ENCODE data around the gene SCUBE3. TPM values are rescaled to one million over a fixed set of nuclear protein-coding genes. Genes with fewer than 3 reads are reported as not detected.

Gene SCUBE3
- total RNA-seq, 1 experiment from 2014 or later = 0.05 TPM

GRCh38 chr6:35278708-35279107, 65.0 kb downstream of the SCUBE3 start:
- intact Hi-C loops (cut with micrococcal nuclease) = no loop called here
- Histone ChIP-seq H3K36me3 (ENCODE audit: control insufficient read depth in 1 of 2, insufficient read depth in 2 of 2, low read length in 2 of 2) (peaks cover 3 to 10% of the 10 kb centered on the region in 2 experiments; a peak in 2 of 4 replicates), H3K9ac (ENCODE audit: low read length) (no peak overlapping the region), H3K4me3 (replicated peaks in 1 of 2; ENCODE audit: low read depth in 1 of 2, low read length in 2 of 2) (no peak overlapping the region), H3K79me2 (ENCODE audit: insufficient read depth, low read length) (no peaks in the 10 kb centered on the region), H3K27me3 (ENCODE audit: insufficient read depth, low read length) (no peaks in the 10 kb centered on the region), H2AFZ (ENCODE audit: low read depth, low read length, poor library complexity, severe bottlenecking) (no peak overlapping the region), H4K20me1 (ENCODE audit: insufficient read depth) (no peaks in the 10 kb centered on the region), H3K9me2 (ENCODE audit: insufficient read depth) (no peaks in the 10 kb centered on the region), H3K9me3 (ENCODE audit: control insufficient read depth in 1 of 2, insufficient read depth in 1 of 2, low read depth in 1 of 2, low read length in 2 of 2) (no peaks in the 10 kb centered on the region), H3K27ac (ENCODE audit: low read depth, low read length) (no peak overlapping the region), H3K4me1 (ENCODE audit: control insufficient read depth in 1 of 2, insufficient read depth in 2 of 2, low read length in 2 of 2) (peaks cover 3 to 12% of the 10 kb centered on the region in 2 experiments; a peak in 2 of 4 replicates), H3K4me2 (ENCODE audit: low read length) (no peak overlapping the region)
- no peak for ATAC-seq
- DNase-seq (ENCODE audit: low read depth, low spot score) = no peak
- TF ChIP-seq TCF7L2 (IDR thresholded peaks at IDR 0.05; ENCODE audit: borderline replicate concordance, extremely low read depth, insufficient read depth, insufficient read length) (no peak), ZFX (IDR thresholded peaks at IDR 0.05) (no peak)
- ChIA-PET CTCF (no interaction called here), RAD21 (ENCODE audit: low non-redundant PET in 1 of 2, low total read pairs in 2 of 2, uncharacterized antibody in 2 of 2, unreplicated experiment in 2 of 2) (no interaction called here), POLR2A (interaction anchor here (0.7 kb wide), 1 partner anchor 1289 kb away, joined by 5 read pairs; no protein-coding TSS in a partner anchor)
- no TSS peak for BruUV-seq (replicated peaks)

GRCh38 chr6:35280903-35281302, 67.1 kb downstream of the SCUBE3 start:
- ChIA-PET RAD21 (ENCODE audit: low non-redundant PET in 1 of 2, low total read pairs in 2 of 2, uncharacterized antibody in 2 of 2, unreplicated experiment in 2 of 2) (no interaction called here), POLR2A (no interaction called here), CTCF (no interaction called here)
- no peak overlapping the region for H3K9ac ChIP-seq (ENCODE audit: low read length)
- no TSS peak for BruUV-seq (replicated peaks)
- H3K9me2 ChIP-seq (ENCODE audit: insufficient read depth) = no peaks in the 10 kb centered on the region
- H2AFZ ChIP-seq (ENCODE audit: low read depth, low read length, poor library complexity, severe bottlenecking) = no peak overlapping the region
- H3K4me1 ChIP-seq (ENCODE audit: control insufficient read depth in 1 of 2, insufficient read depth in 2 of 2, low read length in 2 of 2) = no peaks in the 10 kb centered on the region
- H4K20me1 ChIP-seq (ENCODE audit: insufficient read depth) = no peaks in the 10 kb centered on the region
- no peaks in the 10 kb centered on the region for H3K9me3 ChIP-seq (ENCODE audit: control insufficient read depth in 1 of 2, insufficient read depth in 1 of 2, low read depth in 1 of 2, low read length in 2 of 2)
- ATAC-seq (no peak), DNase-seq (ENCODE audit: low read depth, low spot score) (no peak)
- peaks cover 3 to 15% of the 10 kb centered on the region in 2 experiments; a peak in 3 of 4 replicates for H3K36me3 ChIP-seq (ENCODE audit: control insufficient read depth in 1 of 2, insufficient read depth in 2 of 2, low read length in 2 of 2)
- H3K27ac ChIP-seq (ENCODE audit: low read depth, low read length) = no peak overlapping the region
- no peak overlapping the region for H3K4me2 ChIP-seq (ENCODE audit: low read length)
- TF ChIP-seq ZFX (IDR thresholded peaks at IDR 0.05) = no peak
- no peak for TF ChIP-seq ZNF274 (IDR thresholded peaks at IDR 0.05; ENCODE audit: low read depth, low read length)
- TF ChIP-seq TCF7L2 (IDR thresholded peaks at IDR 0.05; ENCODE audit: borderline replicate concordance, extremely low read depth, insufficient read depth, insufficient read length) = no peak
- TF ChIP-seq RAD21 (IDR thresholded peaks at IDR 0.05; ENCODE audit: low read depth) = no peak
- TF ChIP-seq SP1 (IDR thresholded peaks at IDR 0.05; ENCODE audit: low read depth) = no peak
- no peak for TF ChIP-seq ELF1 (IDR thresholded peaks at IDR 0.05; ENCODE audit: borderline replicate concordance, low read depth)
- no peak for TF ChIP-seq CTCF (IDR thresholded peaks at IDR 0.05 in 2 of 3, conservative IDR thresholded peaks at IDR 0.05 in 1 of 3; ENCODE audit: borderline replicate concordance in 1 of 3, insufficient read depth in 1 of 3, low read depth in 2 of 3, low read length in 2 of 3)
- no peak overlapping the region for H3K4me3 ChIP-seq (replicated peaks in 1 of 2; ENCODE audit: low read depth in 1 of 2, low read length in 2 of 2)
- intact Hi-C loops (cut with micrococcal nuclease) = no loop called here
- H3K27me3 ChIP-seq (ENCODE audit: insufficient read depth, low read length) = no peaks in the 10 kb centered on the region
- no peaks in the 10 kb centered on the region for H3K79me2 ChIP-seq (ENCODE audit: insufficient read depth, low read length)

All from HCT116 (cell line).